ENCODE measurements around the gene SLC38A7. TPM values are rescaled to one million over a fixed set of nuclear protein-coding genes. Genes with fewer than 3 reads are reported as not detected.

SLC38A7 gene
- total RNA-seq, 4 donors from 2014 or later = 8.9 to 14.5 (median 13.3) TPM

DNA sequence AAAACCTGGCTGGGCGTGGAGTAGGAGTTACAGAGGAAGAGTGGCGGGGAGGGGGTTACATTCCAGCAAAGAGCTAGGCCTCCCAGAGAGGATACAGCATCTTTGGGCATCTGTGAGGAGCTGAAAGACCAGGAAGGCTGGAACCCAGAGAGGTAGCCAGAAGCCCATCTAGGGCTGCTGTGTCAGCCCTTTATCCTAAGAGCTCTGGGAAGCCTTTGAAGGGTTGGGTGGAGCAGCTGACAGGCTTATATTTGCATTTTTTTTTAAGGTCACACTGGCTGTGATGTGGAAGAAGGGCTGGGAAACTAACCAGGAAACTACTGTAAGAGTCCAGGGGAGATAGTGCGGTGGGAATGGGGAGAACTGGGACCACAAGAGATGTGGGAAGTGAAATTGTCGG lies 48.1 kb downstream of the SLC38A7 start:
- H3K9me3 ChIP-seq = no peaks in the 10 kb centered on the region
- H3K27me3 ChIP-seq = no peaks in the 10 kb centered on the region
- no peak overlapping the region for H3K27ac ChIP-seq
- no peak for TF ChIP-seq CTCF (IDR thresholded peaks at IDR 0.05)
- TF ChIP-seq EP300 (IDR thresholded peaks at IDR 0.05) = no peak
- TF ChIP-seq POLR2AphosphoS5 (IDR thresholded peaks at IDR 0.05) = no peak
- no peak for TF ChIP-seq POLR2A (IDR thresholded peaks at IDR 0.05)
- DNase-seq (ENCODE audit: low spot score in 2 of 2) = peak in 1 of 2 donors; percentile 26
- 90% methylated on average over 4 of the region's 4 CpGs for WGBS
- H3K4me3 ChIP-seq = no peak overlapping the region
- H3K4me1 ChIP-seq = peaks cover 9% of the 10 kb centered on the region
- H3K36me3 ChIP-seq = no peaks in the 10 kb centered on the region

- no peaks in the 10 kb centered on the region for H3K27me3 ChIP-seq
- no peaks in the 10 kb centered on the region for H3K36me3 ChIP-seq
- no peak overlapping the region for H3K4me3 ChIP-seq
- 91% methylated on average over 4 of the region's 4 CpGs for WGBS
- TF ChIP-seq POLR2A (IDR thresholded peaks at IDR 0.05) (no peak), EP300 (IDR thresholded peaks at IDR 0.05) (no peak), CTCF (IDR thresholded peaks at IDR 0.05) (no peak), POLR2AphosphoS5 (IDR thresholded peaks at IDR 0.05) (no peak)
- H3K9me3 ChIP-seq = no peaks in the 10 kb centered on the region
- no peak overlapping the region for H3K27ac ChIP-seq
- DNase-seq (ENCODE audit: low spot score in 2 of 2) = peak in 1 of 2 donors; percentile 18
- H3K4me1 ChIP-seq = peaks cover 12% of the 10 kb centered on the region
These were observed 49.1 kb downstream of the SLC38A7 start for GRCh38 chr16:58635502-58635901.

DNA sequence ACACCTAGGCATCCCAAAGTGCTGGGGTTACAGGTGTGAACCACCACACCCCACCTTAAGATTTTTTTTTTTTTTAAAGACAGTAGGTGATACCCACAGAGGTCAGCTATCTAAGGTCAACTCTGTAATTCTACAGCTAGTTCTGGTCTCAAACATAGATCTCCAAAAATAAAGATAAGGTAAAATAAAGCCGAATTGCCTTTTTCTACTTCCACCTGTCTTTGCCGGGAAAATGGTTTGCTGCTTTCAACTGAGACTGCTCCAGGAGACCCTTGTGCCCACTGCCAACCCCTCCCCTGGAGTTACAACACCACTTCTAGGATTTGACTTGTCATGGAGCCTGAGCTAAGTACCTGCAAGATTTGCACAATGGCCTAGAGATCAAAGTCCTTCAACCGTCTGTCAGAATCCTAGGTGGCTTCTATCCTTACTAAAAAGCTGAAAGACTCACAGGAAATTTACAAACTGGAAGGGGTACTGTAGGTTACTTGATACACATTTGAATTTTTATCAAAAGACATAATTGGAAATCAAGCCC lies 50.2 kb downstream of the SLC38A7 start:
- H3K27ac ChIP-seq = no peak overlapping the region
- WGBS = 76% methylated on average over 3 of the region's 3 CpGs

GRCh38 chr16:58629733-58630640 lies 54.6 kb downstream of the SLC38A7 start, which contains the start of gene CNOT1:
Gene CNOT1, minus strand, starts transcription at chr16:58629826. Its CDS starts 30,489 bp downstream, at chr16:58599337.
- H3K4me3 ChIP-seq = peak within 1 kb of the TSS; percentile 99
- H3K36me3 ChIP-seq = no peaks in the 10 kb centered on the region
- no peaks in the 10 kb centered on the region for H3K27me3 ChIP-seq
- H3K9me3 ChIP-seq = no peaks in the 10 kb centered on the region
- peak; percentile 99 for DNase-seq (ENCODE audit: low spot score in 2 of 2)
- TF ChIP-seq POLR2A (IDR thresholded peaks at IDR 0.05) (peak in 1 of 2 donors; percentile 85), CTCF (IDR thresholded peaks at IDR 0.05) (peak in 1 of 2 donors; percentile 23), POLR2AphosphoS5 (IDR thresholded peaks at IDR 0.05) (peak in 2 of 3 donors; percentile 67 to 71), EP300 (IDR thresholded peaks at IDR 0.05) (no peak)
- H3K4me1 ChIP-seq = peaks cover 21% of the 10 kb centered on the region
- under 1% methylated on average over 40 of the region's 61 CpGs for WGBS
- H3K27ac ChIP-seq = peak within 1 kb of the TSS; percentile 100

More for the DNA sequence above, 50.2 kb downstream of the SLC38A7 start:
- no peaks in the 10 kb centered on the region for H3K27me3 ChIP-seq
- TF ChIP-seq POLR2AphosphoS5 (IDR thresholded peaks at IDR 0.05) = no peak
- TF ChIP-seq EP300 (IDR thresholded peaks at IDR 0.05) = no peak
- no peak for TF ChIP-seq POLR2A (IDR thresholded peaks at IDR 0.05)
- no peak for TF ChIP-seq CTCF (IDR thresholded peaks at IDR 0.05)
- no peak overlapping the region for H3K4me3 ChIP-seq
- DNase-seq (ENCODE audit: low spot score in 2 of 2) = peak in 1 of 2 donors; percentile 18
- no peaks in the 10 kb centered on the region for H3K9me3 ChIP-seq
- no peaks in the 10 kb centered on the region for H3K36me3 ChIP-seq
- H3K4me1 ChIP-seq = peaks cover 14% of the 10 kb centered on the region

Data from suprapubic skin (tissue), 4 donors.